Large intestine (tissue), 3 donors: ENCODE results near the gene SGMS1. TPM values are rescaled to one million over a fixed set of nuclear protein-coding genes. Genes with fewer than 3 reads are reported as not detected.
"Not testable (repeated sequence)": the region's sequence is repeated elsewhere in the genome, so short reads cannot be mapped to it uniquely, and the experiment has no call there.

Experiments used
- DNase-seq, 2 donors: peaks; one replicate each; pipeline versions ENCODE4 v3.0.0 to v3.0.0-alpha.2; 2013
- H3K27ac ChIP-seq: one replicate; pipeline ENCODE4 v1.5.1; 2013; ENCODE audit warnings: low read length
- H3K27me3 ChIP-seq: 2 replicates; pipeline ENCODE4 v1.6.1; 2013; ENCODE audit warnings: low read length; ENCODE audit not compliant: control insufficient read depth, insufficient read depth
- H3K36me3 ChIP-seq: 2 replicates; pipeline ENCODE4 v1.6.1; 2013; ENCODE audit warnings: low read length; ENCODE audit not compliant: control insufficient read depth, insufficient read depth
- H3K4me1 ChIP-seq: one replicate; pipeline ENCODE4 v1.6.1; 2013; ENCODE audit warnings: low read length; ENCODE audit not compliant: control insufficient read depth, insufficient read depth
- H3K4me3 ChIP-seq: one replicate; pipeline ENCODE4 v1.5.1; 2013; ENCODE audit warnings: low read length
- H3K9me3 ChIP-seq: one replicate; pipeline ENCODE4 v1.6.1; 2013; ENCODE audit warnings: mild to moderate bottlenecking, low read depth, low read length, moderate library complexity; ENCODE audit not compliant: control insufficient read depth
- WGBS: methylation state at CpG from one replicate; pipeline ENCODE4 v1.1.5; 2013; ENCODE audit warnings: low lambda C conversion rate; ENCODE audit not compliant: insufficient coverage; 5-methylcytosine and 5-hydroxymethylcytosine counted together
- polyA plus RNA-seq: library from polyadenylated mRNA; unstranded; fragments of 120-200 nt; gene quantifications from one replicate; pipeline ENCODE4 v1.2.1, GENCODE V29; 2013

The SGMS1 gene
- polyA plus RNA-seq, 1 donor: 22.8 TPM

GRCh38 chr10:50464004-50464409 is 159.7 kb downstream of the SGMS1 start:
- Histone ChIP-seq H3K9me3 (no peaks in the 10 kb centered on the region), H3K36me3 (peaks cover 6% of the 10 kb centered on the region), H3K27me3 (no peaks in the 10 kb centered on the region), H3K27ac (no peak overlapping the region), H3K4me1 (peaks cover 10% of the 10 kb centered on the region), H3K4me3 (no peak overlapping the region)
- WGBS: 100% methylated on average over 1 of the region's 1 CpG
- DNase-seq: no peak

GRCh38 chr10:50461834-50462233 is 161.9 kb downstream of the SGMS1 start:
- H3K36me3 ChIP-seq: peaks cover 10% of the 10 kb centered on the region
- no peak for DNase-seq
- H3K4me3 ChIP-seq: no peak overlapping the region
- H3K9me3 ChIP-seq: no peaks in the 10 kb centered on the region
- no peak overlapping the region for H3K27ac ChIP-seq
- no CpG with 5 or more reads among the region's 3 CpGs for WGBS
- no peaks in the 10 kb centered on the region for H3K4me1 ChIP-seq
- no peaks in the 10 kb centered on the region for H3K27me3 ChIP-seq

GRCh38 chr10:50461123-50461522 is 162.6 kb downstream of the SGMS1 start:
- Histone ChIP-seq H3K4me1 (no peaks in the 10 kb centered on the region), H3K4me3 (no peak overlapping the region), H3K36me3 (peaks cover 10% of the 10 kb centered on the region), H3K9me3 (no peaks in the 10 kb centered on the region), H3K27me3 (no peaks in the 10 kb centered on the region), H3K27ac (no peak overlapping the region)
- WGBS: no CpG with 5 or more reads among the region's 1 CpG
- DNase-seq: peak in 1 of 2 donors; percentile 8

GRCh38 chr10:50456719-50457118 is 167.0 kb downstream of the SGMS1 start:
- Histone ChIP-seq H3K27ac (no peak overlapping the region), H3K4me1 (no peaks in the 10 kb centered on the region), H3K4me3 (no peak overlapping the region), H3K9me3 (no peaks in the 10 kb centered on the region), H3K27me3 (no peaks in the 10 kb centered on the region), H3K36me3 (peaks cover 10% of the 10 kb centered on the region)
- WGBS: 88% methylated on average over 2 of the region's 2 CpGs
- DNase-seq: no peak

GRCh38 chr10:50453940-50454339 is 169.8 kb downstream of the SGMS1 start:
- H3K4me1 ChIP-seq: no peaks in the 10 kb centered on the region
- DNase-seq: no peak
- no CpG with 5 or more reads among the region's 1 CpG for WGBS

GRCh38 chr10:50452603-50453002 is 171.2 kb downstream of the SGMS1 start:
- H3K36me3 ChIP-seq: no peaks in the 10 kb centered on the region
- H3K27me3 ChIP-seq: no peaks in the 10 kb centered on the region
- no peak overlapping the region for H3K4me3 ChIP-seq
- no peak for DNase-seq
- H3K9me3 ChIP-seq: no peaks in the 10 kb centered on the region
- H3K4me1 ChIP-seq: no peaks in the 10 kb centered on the region
- no peak overlapping the region for H3K27ac ChIP-seq
- no CpG with 5 or more reads among the region's 2 CpGs for WGBS

More at GRCh38 chr10:50453940-50454339, 169.8 kb downstream of the SGMS1 start:
- Histone ChIP-seq H3K27me3 (no peaks in the 10 kb centered on the region), H3K4me3 (no peak overlapping the region), H3K9me3 (no peaks in the 10 kb centered on the region), H3K27ac (no peak overlapping the region), H3K36me3 (peaks cover 4% of the 10 kb centered on the region)

GRCh38 chr10:50447691-50448090 is 176.1 kb downstream of the SGMS1 start:
- no peaks in the 10 kb centered on the region for H3K9me3 ChIP-seq
- no peaks in the 10 kb centered on the region for H3K4me1 ChIP-seq
- DNase-seq: no peak
- H3K27ac ChIP-seq: no peak overlapping the region
- no peaks in the 10 kb centered on the region for H3K27me3 ChIP-seq
- no peaks in the 10 kb centered on the region for H3K36me3 ChIP-seq
- H3K4me3 ChIP-seq: no peak overlapping the region

- WGBS: no CpG with 5 or more reads among the region's 5 CpGs
- not testable (repeated sequence) for H3K9me3 ChIP-seq, H3K27ac ChIP-seq, H3K27me3 ChIP-seq, H3K36me3 ChIP-seq, H3K4me3 ChIP-seq, DNase-seq, H3K4me1 ChIP-seq
Observed at GRCh38 chr10:50445777-50446176, 178.0 kb downstream of the SGMS1 start.

GRCh38 chr10:50440489-50440888 is 183.3 kb downstream of the SGMS1 start:
- no peaks in the 10 kb centered on the region for H3K27me3 ChIP-seq
- no CpG with 5 or more reads among the region's 4 CpGs for WGBS
- H3K4me3 ChIP-seq: no peak overlapping the region
- no peak overlapping the region for H3K27ac ChIP-seq
- no peaks in the 10 kb centered on the region for H3K4me1 ChIP-seq
- no peaks in the 10 kb centered on the region for H3K36me3 ChIP-seq
- H3K9me3 ChIP-seq: no peaks in the 10 kb centered on the region
- no peak for DNase-seq

- Histone ChIP-seq H3K27ac (no peak overlapping the region), H3K4me3 (no peak overlapping the region), H3K36me3 (no peaks in the 10 kb centered on the region), H3K9me3 (no peaks in the 10 kb centered on the region), H3K27me3 (no peaks in the 10 kb centered on the region), H3K4me1 (no peaks in the 10 kb centered on the region)
- DNase-seq: no peak
- no CpG with 5 or more reads among the region's 2 CpGs for WGBS
Observed at GRCh38 chr10:50439806-50440205, 183.9 kb downstream of the SGMS1 start.

- H3K4me3 ChIP-seq: no peak overlapping the region
- WGBS: no CpG with 5 or more reads among the region's 2 CpGs
- no peak for DNase-seq
Observed at GRCh38 chr10:50439187-50439586, 184.6 kb downstream of the SGMS1 start.

More at GRCh38 chr10:50439187-50439586, 184.6 kb downstream of the SGMS1 start:
- Histone ChIP-seq H3K27ac (no peak overlapping the region), H3K36me3 (no peaks in the 10 kb centered on the region), H3K9me3 (no peaks in the 10 kb centered on the region), H3K4me1 (no peaks in the 10 kb centered on the region), H3K27me3 (no peaks in the 10 kb centered on the region)
